Fibroblast of lung (primary cell): ENCODE results near the gene SFSWAP. TPM values are rescaled to one million over a fixed set of nuclear protein-coding genes. Genes with fewer than 3 reads are reported as not detected.

Experiments
- DNase-seq, 2 donors: peaks; one replicate each; pipeline versions ENCODE4 v3.0.0 to v3.0.0-alpha.2; 2010; ENCODE audit warnings: low read depth in 2 of 2
- H2AFZ ChIP-seq: 2 replicates; pipeline ENCODE4 v1.5.1; 2012; ENCODE audit warnings: low read length, control low read depth, inconsistent platforms
- H3K27ac ChIP-seq: 2 replicates; pipeline ENCODE4 v1.5.1; 2011; ENCODE audit warnings: low read length, control low read depth; ENCODE audit not compliant: insufficient read depth
- H3K27me3 ChIP-seq: 2 replicates; pipeline ENCODE4 v1.5.1; 2011; ENCODE audit warnings: mild to moderate bottlenecking, low read length; ENCODE audit not compliant: control insufficient read depth, insufficient read depth
- H3K36me3 ChIP-seq: 2 replicates; pipeline ENCODE4 v1.5.1; 2011; ENCODE audit warnings: low read length; ENCODE audit not compliant: control insufficient read depth, insufficient read depth
- H3K4me1 ChIP-seq: 2 replicates; pipeline ENCODE4 v1.5.1; 2011; ENCODE audit warnings: low read length; ENCODE audit not compliant: control insufficient read depth, insufficient read depth; ENCODE audit errors: extremely low read depth
- H3K4me2 ChIP-seq: 2 replicates; pipeline ENCODE4 v1.5.1; 2011; ENCODE audit warnings: low read length, control low read depth; ENCODE audit not compliant: insufficient read depth; ENCODE audit errors: extremely low read depth
- H3K4me3 ChIP-seq, 4 experiments: fragments of 200-600 bp in 1 of 4; sonication (generic) in 1 of 4; replicated peaks in 1 of 4; 2 replicates each; pipeline ENCODE4 v1.5.1; 2011 to 2016; ENCODE audit warnings: low read length in 4 of 4, low read depth in 3 of 4, mild to moderate bottlenecking in 3 of 4, control low read depth in 2 of 4, inconsistent platforms in 1 of 4, mixed read lengths in 1 of 4; ENCODE audit not compliant: insufficient read depth in 1 of 4; ENCODE audit errors: control extremely low read depth in 1 of 4
- H3K79me2 ChIP-seq: 2 replicates; pipeline ENCODE4 v1.5.1; 2012; ENCODE audit warnings: mild to moderate bottlenecking, low read length, inconsistent platforms; ENCODE audit not compliant: control insufficient read depth, insufficient read depth
- H3K9ac ChIP-seq: 2 replicates; pipeline ENCODE4 v1.5.1; 2011; ENCODE audit warnings: mild to moderate bottlenecking, low read length, control low read depth; ENCODE audit not compliant: insufficient read depth
- H3K9me3 ChIP-seq: 2 replicates; pipeline ENCODE4 v1.5.1; 2012; ENCODE audit warnings: low read depth, low read length; ENCODE audit not compliant: control insufficient read depth, insufficient read depth
- H4K20me1 ChIP-seq: 2 replicates; pipeline ENCODE4 v1.5.1; 2011; ENCODE audit warnings: low read length; ENCODE audit not compliant: control insufficient read depth, insufficient read depth; ENCODE audit errors: extremely low read depth
- EZH2 ChIP-seq: IDR thresholded peaks from 2 replicates; pipeline ENCODE4 v1.5.1; 2012; ENCODE audit warnings: low read length, control low read depth, mild to moderate bottlenecking; ENCODE audit errors: missing control alignments
- polyA plus RNA-seq, 2 donors: library from polyadenylated mRNA; depleted of rRNA in 1 of 2; stranded (reverse) in 1 of 2; unstranded in 1 of 2; fragments of >200 nt; gene quantifications; 2 replicates each; pipeline ENCODE4 v1.2.1, GENCODE V29; 2011 to 2012; ENCODE audit warnings: missing spikeins in 1 of 2
- total RNA-seq: library from RNA; depleted of rRNA; stranded (reverse); fragments of >200 nt; gene quantifications from 2 replicates; pipeline ENCODE4 v1.2.1, GENCODE V29; 2014
- TF ChIP-seq, protein P1 (sequence below), 2 donors: IDR thresholded peaks in 1 of 2; conservative IDR thresholded peaks in 1 of 2; 1 replicate in 1 of 2; 2 replicates in 1 of 2; pipeline ENCODE4 v1.5.1; 2011 to 2012; ENCODE audit warnings: low read length in 2 of 2, control low read depth in 1 of 2, inconsistent platforms in 1 of 2, low read depth in 1 of 2, mild to moderate bottlenecking in 1 of 2

Gene SFSWAP
- total and polyA plus RNA-seq, 2 donors (not counting 1 experiment from before 2014, with no cell fraction given): 9.9 to 23.3 TPM

- H3K9ac ChIP-seq: no peak overlapping the region
- H3K36me3 ChIP-seq: peaks cover 16% of the 10 kb centered on the region
- no peaks in the 10 kb centered on the region for H4K20me1 ChIP-seq
- TF ChIP-seq, protein P1, sequence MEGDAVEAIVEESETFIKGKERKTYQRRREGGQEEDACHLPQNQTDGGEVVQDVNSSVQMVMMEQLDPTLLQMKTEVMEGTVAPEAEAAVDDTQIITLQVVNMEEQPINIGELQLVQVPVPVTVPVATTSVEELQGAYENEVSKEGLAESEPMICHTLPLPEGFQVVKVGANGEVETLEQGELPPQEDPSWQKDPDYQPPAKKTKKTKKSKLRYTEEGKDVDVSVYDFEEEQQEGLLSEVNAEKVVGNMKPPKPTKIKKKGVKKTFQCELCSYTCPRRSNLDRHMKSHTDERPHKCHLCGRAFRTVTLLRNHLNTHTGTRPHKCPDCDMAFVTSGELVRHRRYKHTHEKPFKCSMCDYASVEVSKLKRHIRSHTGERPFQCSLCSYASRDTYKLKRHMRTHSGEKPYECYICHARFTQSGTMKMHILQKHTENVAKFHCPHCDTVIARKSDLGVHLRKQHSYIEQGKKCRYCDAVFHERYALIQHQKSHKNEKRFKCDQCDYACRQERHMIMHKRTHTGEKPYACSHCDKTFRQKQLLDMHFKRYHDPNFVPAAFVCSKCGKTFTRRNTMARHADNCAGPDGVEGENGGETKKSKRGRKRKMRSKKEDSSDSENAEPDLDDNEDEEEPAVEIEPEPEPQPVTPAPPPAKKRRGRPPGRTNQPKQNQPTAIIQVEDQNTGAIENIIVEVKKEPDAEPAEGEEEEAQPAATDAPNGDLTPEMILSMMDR (conservative IDR thresholded peaks at IDR 0.05 in 1 of 2, IDR thresholded peaks at IDR 0.05 in 1 of 2; ENCODE audit: low read depth in 1 of 2, low read length in 2 of 2): no peak
- TF ChIP-seq EZH2: no peak
- DNase-seq: peak; percentile 6 to 87
- no peak overlapping the region for H3K4me3 ChIP-seq
- H2AFZ ChIP-seq: no peak overlapping the region
- H3K4me1 ChIP-seq: peaks cover 2% of the 10 kb centered on the region
- no peaks in the 10 kb centered on the region for H3K79me2 ChIP-seq
- H3K27me3 ChIP-seq: no peaks in the 10 kb centered on the region
- H3K4me2 ChIP-seq: no peak overlapping the region
- H3K9me3 ChIP-seq: no peaks in the 10 kb centered on the region
- H3K27ac ChIP-seq: peak overlapping the region; percentile 63
Observed at GRCh38 chr12:131784909-131785762, 74.2 kb downstream of the SFSWAP start.

DNA sequence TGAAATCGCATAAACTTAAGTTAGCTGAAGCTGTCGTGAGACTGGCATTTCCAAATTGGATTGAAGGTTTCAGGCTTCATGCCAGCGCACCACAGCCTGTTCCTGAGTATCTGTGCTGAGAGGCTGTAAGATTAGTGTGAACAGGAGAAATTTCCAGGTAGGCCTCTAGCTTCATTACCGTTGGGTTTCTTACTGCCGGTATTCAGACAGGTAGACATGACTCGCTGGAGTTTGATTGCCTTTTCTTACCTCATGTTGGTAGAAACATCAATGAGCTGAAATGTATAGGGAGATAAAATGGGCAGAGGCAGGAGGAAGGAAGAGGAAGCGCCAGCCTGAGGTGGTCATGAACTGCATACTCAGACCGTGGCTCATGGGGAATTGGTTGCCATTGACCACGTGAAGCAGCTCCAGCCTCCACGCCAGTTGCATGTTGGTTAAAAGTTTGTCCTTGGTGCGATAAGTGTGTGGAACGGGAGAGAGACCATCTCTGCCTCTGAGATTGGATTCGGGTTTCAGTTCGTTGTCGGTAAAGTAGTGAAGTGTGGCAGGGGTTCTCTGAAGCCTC lies 75.0 kb downstream of the SFSWAP start:
- Histone ChIP-seq H3K27me3 (no peaks in the 10 kb centered on the region), H3K79me2 (no peaks in the 10 kb centered on the region), H3K4me2 (no peak overlapping the region), H3K4me1 (peaks cover 2% of the 10 kb centered on the region), H4K20me1 (no peaks in the 10 kb centered on the region), H3K9me3 (no peaks in the 10 kb centered on the region), H3K4me3 (no peak overlapping the region), H3K27ac (peak overlapping the region; percentile 63), H3K9ac (no peak overlapping the region), H3K36me3 (peaks cover 16% of the 10 kb centered on the region), H2AFZ (no peak overlapping the region)
- TF ChIP-seq, protein P1 (conservative IDR thresholded peaks at IDR 0.05 in 1 of 2, IDR thresholded peaks at IDR 0.05 in 1 of 2; ENCODE audit: low read depth in 1 of 2, low read length in 2 of 2): no peak
- TF ChIP-seq EZH2: no peak
- peak in 1 of 2 donors; percentile 48 for DNase-seq

- no peak overlapping the region for H3K9ac ChIP-seq
- peaks cover 16% of the 10 kb centered on the region for H3K36me3 ChIP-seq
- no peak overlapping the region for H3K27ac ChIP-seq
- no peaks in the 10 kb centered on the region for H3K9me3 ChIP-seq
- H2AFZ ChIP-seq: no peak overlapping the region
- TF ChIP-seq EZH2: no peak
- TF ChIP-seq, protein P1 (conservative IDR thresholded peaks at IDR 0.05 in 1 of 2, IDR thresholded peaks at IDR 0.05 in 1 of 2; ENCODE audit: low read depth in 1 of 2, low read length in 2 of 2): no peak
- no peak overlapping the region for H3K4me2 ChIP-seq
- H4K20me1 ChIP-seq: no peaks in the 10 kb centered on the region
- peaks cover 2% of the 10 kb centered on the region for H3K4me1 ChIP-seq
- H3K4me3 ChIP-seq: no peak overlapping the region
- DNase-seq: no peak
- H3K79me2 ChIP-seq: no peaks in the 10 kb centered on the region
- H3K27me3 ChIP-seq: no peaks in the 10 kb centered on the region
Observed at GRCh38 chr12:131786331-131786730, 75.4 kb downstream of the SFSWAP start.
